GM12878 (cell line): ENCODE measurements around the gene ROCK1. TPM values are rescaled to one million over a fixed set of nuclear protein-coding genes. Genes with fewer than 3 reads are reported as not detected.

Experiments used
- ATAC-seq: fragments of 200-7000 bp; cut with Tn5 transposase; 3 replicates; pipeline ENCODE4 v1.9.1; 2020; ENCODE audit warnings: mild to moderate bottlenecking, moderate library complexity
- BruUV-seq: library from RNA; stranded (reverse); fragments of 400-500 nt; replicated peaks from 2 replicates; lab custom pipeline; 2021; lab: Mats Ljungman, UMichigan
- CTCF ChIA-PET: fragments of 300-600 bp; sonication (Branson Sonifier 250); formaldehyde crosslinking; extraction: SDS; loops from one replicate; lab custom pipeline; 2021; ENCODE audit warnings: inconsistent platforms; lab: Yijun Ruan, JAX
- POLR2A ChIA-PET: fragments of 350-600 bp; formaldehyde crosslinking; extraction: SDS; loops from one replicate; lab custom pipeline; 2021; ENCODE audit warnings: inconsistent platforms; lab: Charles Lee
- RAD21 ChIA-PET: fragments of 300-600 bp; sonication (Branson Sonifier 250); formaldehyde crosslinking; loops from one replicate; lab custom pipeline; 2023; ENCODE audit warnings: antibody characterized with exemption; ENCODE audit not compliant: unreplicated experiment; lab: Charles Lee
- SMC1A ChIA-PET: fragments of 300-600 bp; sonication (Branson Sonifier 250); formaldehyde crosslinking; loops from one replicate; lab custom pipeline; 2023; ENCODE audit not compliant: unreplicated experiment, uncharacterized antibody; lab: Charles Lee
- DNase-seq: peaks from one replicate; pipeline ENCODE4 v3.0.0-alpha.2; 2011; ENCODE audit warnings: low read depth, low spot score
- FAIRE-seq: peaks from 3 replicates; lab custom pipeline; 2011; peaks lifted over from hg19 to GRCh38; lab: Jason Lieb, UNC
- H2AFZ ChIP-seq: 2 replicates; pipeline ENCODE4 v1.6.0; 2011; ENCODE audit warnings: low read depth, low read length, control low read depth; ENCODE audit not compliant: control insufficient read depth
- H3K27ac ChIP-seq: 2 replicates; pipeline ENCODE4 v1.5.1; 2011; ENCODE audit warnings: control low read depth; ENCODE audit not compliant: control insufficient read depth, insufficient read depth
- H3K27me3 ChIP-seq, 2 experiments: replicated peaks in 1 of 2; 2 replicates each; pipeline versions ENCODE4 v1.6.0 to v1.6.1; 2011; ENCODE audit warnings: low read length in 1 of 2; ENCODE audit not compliant: control insufficient read depth in 2 of 2, insufficient read depth in 2 of 2
- H3K36me3 ChIP-seq, 2 experiments: 2 replicates each; pipeline ENCODE4 v1.5.1; 2011; ENCODE audit warnings: low read length in 1 of 2; ENCODE audit not compliant: control insufficient read depth in 2 of 2, insufficient read depth in 2 of 2
- H3K4me1 ChIP-seq: 2 replicates; pipeline ENCODE4 v1.6.1; 2011; ENCODE audit warnings: mild to moderate bottlenecking, low read length, moderate library complexity, mixed read lengths; ENCODE audit not compliant: control insufficient read depth, insufficient read depth
- H3K4me2 ChIP-seq: 2 replicates; pipeline ENCODE4 v1.6.0; 2011; ENCODE audit warnings: control low read depth; ENCODE audit not compliant: control insufficient read depth, insufficient read depth
- H3K4me3 ChIP-seq: fragments of 200-600 bp; sonication (generic); 2 replicates; pipeline ENCODE4 v1.5.1; 2016
- H3K79me2 ChIP-seq: 2 replicates; pipeline ENCODE4 v1.6.0; 2011; ENCODE audit warnings: low read length; ENCODE audit not compliant: control insufficient read depth, insufficient read depth
- H3K9ac ChIP-seq: 2 replicates; pipeline ENCODE4 v1.8.0; 2011; ENCODE audit warnings: low read length, control low read depth, mixed read lengths; ENCODE audit not compliant: control insufficient read depth, insufficient read depth
- H3K9me3 ChIP-seq: replicated peaks from 3 replicates; pipeline ENCODE4 v1.5.1; 2011; ENCODE audit warnings: mild to moderate bottlenecking, low read length; ENCODE audit not compliant: control insufficient read depth, insufficient read depth
- H4K20me1 ChIP-seq: 2 replicates; pipeline ENCODE4 v1.6.0; 2011; ENCODE audit not compliant: control insufficient read depth, insufficient read depth
- BMI1 ChIP-seq: fragments of 450-650 bp; IDR thresholded peaks from 2 replicates; pipeline ENCODE4 v1.6.1; 2016; ENCODE audit warnings: mild to moderate bottlenecking, moderate library complexity, borderline replicate concordance
- E2F4 ChIP-seq: IDR thresholded peaks from 2 replicates; pipeline ENCODE4 v1.6.1; 2012; ENCODE audit warnings: low read depth, low read length, improper control_type of control experiment
- ETV6 ChIP-seq, 2 experiments: fragments of 450-650 bp in 1 of 2; IDR thresholded peaks in 1 of 2; conservative IDR thresholded peaks in 1 of 2; 2 replicates each; pipeline ENCODE4 v1.6.1; 2014; ENCODE audit warnings: antibody characterized with exemption in 1 of 2, borderline replicate concordance in 1 of 2, low read depth in 1 of 2, mild to moderate bottlenecking in 1 of 2, moderate library complexity in 1 of 2
- FOXM1 ChIP-seq: IDR thresholded peaks from 2 replicates; pipeline ENCODE4 v1.6.1; 2012; ENCODE audit warnings: low read depth, mild to moderate bottlenecking, inconsistent platforms, low read length, moderate library complexity
- IKZF1 ChIP-seq: fragments of 450-650 bp; conservative IDR thresholded peaks from 2 replicates; pipeline ENCODE4 v1.6.1; 2017; ENCODE audit warnings: antibody characterized with exemption, mild to moderate bottlenecking
- IRF3 ChIP-seq: fragments of 450-650 bp; IDR thresholded peaks from 2 replicates; pipeline ENCODE4 v1.6.1; 2014; ENCODE audit warnings: mild to moderate bottlenecking
- MAX ChIP-seq: IDR thresholded peaks from 2 replicates; pipeline ENCODE4 v1.6.1; 2012; ENCODE audit warnings: low read depth, low read length, improper control_type of control experiment
- MEF2A ChIP-seq: IDR thresholded peaks from 2 replicates; pipeline ENCODE4 v1.6.1; 2011; ENCODE audit warnings: low read depth, mild to moderate bottlenecking, low read length, moderate library complexity; ENCODE audit not compliant: insufficient read depth
- MYC ChIP-seq: IDR thresholded peaks from 2 replicates; pipeline ENCODE4 v1.6.1; 2011; ENCODE audit warnings: mild to moderate bottlenecking, low read length, moderate library complexity, inconsistent platforms; ENCODE audit not compliant: insufficient read depth, insufficient replicate concordance, insufficient read length, severe bottlenecking
- NFXL1 ChIP-seq: fragments of 450-650 bp; IDR thresholded peaks from 2 replicates; pipeline ENCODE4 v1.6.1; 2017; ENCODE audit warnings: antibody characterized with exemption, mild to moderate bottlenecking, borderline replicate concordance
- NKRF ChIP-seq: fragments of 450-650 bp; conservative IDR thresholded peaks from 2 replicates; pipeline ENCODE4 v1.6.1; 2017; ENCODE audit warnings: mild to moderate bottlenecking, moderate library complexity
- NR2C2 ChIP-seq: IDR thresholded peaks from 2 replicates; pipeline ENCODE4 v1.6.1; 2011; ENCODE audit warnings: borderline replicate concordance, low read depth; ENCODE audit not compliant: control insufficient read depth, insufficient read length
- NR2F1 ChIP-seq: fragments of 450-650 bp; conservative IDR thresholded peaks from 2 replicates; pipeline ENCODE4 v1.6.1; 2017; ENCODE audit warnings: mild to moderate bottlenecking
- NRF1 ChIP-seq: conservative IDR thresholded peaks from 2 replicates; pipeline ENCODE4 v1.6.1; 2011; ENCODE audit warnings: mild to moderate bottlenecking, low read depth, low read length, improper control_type of control experiment
- POU2F2 ChIP-seq: IDR thresholded peaks from 3 replicates; pipeline ENCODE4 v1.6.1; 2011; ENCODE audit warnings: low read depth, mild to moderate bottlenecking, low read length, borderline replicate concordance
- RUNX3 ChIP-seq: IDR thresholded peaks from 2 replicates; pipeline ENCODE4 v1.6.1; 2012; ENCODE audit warnings: low read length, inconsistent platforms
- SIN3A ChIP-seq: IDR thresholded peaks from 2 replicates; pipeline ENCODE4 v1.6.1; 2012; ENCODE audit warnings: low read depth, low read length, improper control_type of control experiment
- SPI1 ChIP-seq: IDR thresholded peaks from 2 replicates; pipeline ENCODE4 v1.6.1; 2011; ENCODE audit warnings: low read depth, mild to moderate bottlenecking, low read length, moderate library complexity, borderline replicate concordance; ENCODE audit not compliant: insufficient read depth
- YY1 ChIP-seq: IDR thresholded peaks from 2 replicates; pipeline ENCODE4 v1.6.1; 2011; ENCODE audit warnings: low read depth, mild to moderate bottlenecking, low read length
- WGBS: methylation state at CpG from one replicate; pipeline ENCODE4 v1.1.6; 2016; ENCODE audit warnings: low lambda C conversion rate; ENCODE audit not compliant: insufficient replicate concordance, insufficient coverage; ENCODE audit errors: missing lambda C conversion rate; 5-methylcytosine and 5-hydroxymethylcytosine counted together
- in situ Hi-C: fragments of 300-500 bp; cut with MboI; formaldehyde crosslinking; loops from 9 replicates; pipeline ENCODE4 v1.14.3; 2018; ENCODE audit warnings: mixed read lengths
- intact Hi-C: fragments of 100-400 bp; cut with micrococcal nuclease; formaldehyde crosslinking; loops from one replicate; pipeline ENCODE4 v1.14.2; 2022; ENCODE audit not compliant: unreplicated experiment
- polyA plus RNA-seq, 11 experiments: library from polyadenylated mRNA; depleted of rRNA in 4 of 11; unstranded in 6 of 11; stranded (reverse) in 5 of 11; fragments of >200 nt; fragmentation: Nextera tagmentation in 4 of 11; fragmentation: Illumina TruSeq in 1 of 11; extraction: Ambion mirVana in 4 of 11; extraction: Trizol in 1 of 11; gene quantifications; 1 replicate in 1 of 11; 2 replicates in 10 of 11; pipeline versions ENCODE4 v1.2.1 to v1.2.3, GENCODE V29; 2011 to 2016; ENCODE audit warnings: inconsistent platforms in 2 of 11, missing spikeins in 2 of 11, low read depth in 1 of 11
- total RNA-seq, 4 experiments: library from RNA; depleted of rRNA in 3 of 4; stranded (reverse); fragments of >200 nt in 3 of 4; fragmentation: Illumina TruSeq in 1 of 4; extraction: Trizol in 1 of 4; gene quantifications; 2 replicates each; pipeline versions ENCODE4 v1.2.1 to v1.2.3, GENCODE V29; 2013 to 2021

ROCK1 gene
- total and polyA plus RNA-seq, 10 of the 15 experiments (the other 5 are each of a cell fraction or from before 2014, with no cell fraction given), result 14.8 to 46.6 (median 29.5) TPM

- H4K20me1 ChIP-seq, result no peaks in the 10 kb centered on the region
- peak overlapping the region; percentile 96 for H3K27ac ChIP-seq
- no TSS peak for BruUV-seq
- in situ Hi-C loops, result loop anchor here (25.0 kb wide), 3 partner anchors 576 to 1826 kb away; partner anchors contain the start of gene RBBP8
- ChIA-PET CTCF (interaction anchor here (1.2 kb wide), 1 partner anchor 140 kb away, joined by 3 read pairs; no protein-coding TSS in a partner anchor), POLR2A (interaction anchor here (0.9 to 1.0 kb wide), 2 partner anchors 11 to 12 kb away, joined by 3 read pairs; no protein-coding TSS in a partner anchor), RAD21 (interaction anchor here (0.7 to 1.6 kb wide), 2 partner anchors 63 to 145 kb away, joined by 3 to 4 read pairs; no protein-coding TSS in a partner anchor), SMC1A (no interaction called here)
- H3K4me2 ChIP-seq, result peak overlapping the region; percentile 36; the same call in 1 of the 2 replicates
- peak overlapping the region; percentile 77 for H2AFZ ChIP-seq
- peak overlapping the region; percentile 95 for H3K9ac ChIP-seq
- H3K79me2 ChIP-seq, result peaks cover 56% of the 10 kb centered on the region
- FAIRE-seq, result peak; percentile 31
- H3K27me3 ChIP-seq, result no peaks in the 10 kb centered on the region
- H3K4me3 ChIP-seq, result peak overlapping the region; percentile 84
- no peak for DNase-seq
- peak; percentile 42 for ATAC-seq
- WGBS, result under 1% methylated on average over 42 of the region's 47 CpGs
- H3K9me3 ChIP-seq, result no peaks in the 10 kb centered on the region
- H3K36me3 ChIP-seq, result no peaks in the 10 kb centered on the region
- intact Hi-C loops, result loop anchor here (5.0 to 10.0 kb wide), 3 partner anchors 44 to 109 kb away; no protein-coding TSS in a partner anchor
- no peaks in the 10 kb centered on the region for H3K4me1 ChIP-seq
- TF ChIP-seq NFXL1, result no peak
- TF ChIP-seq NRF1, result no peak
- TF ChIP-seq POU2F2, result peak; percentile 5; the same call in 1 of the 3 replicates
- TF ChIP-seq E2F4, result no peak
- TF ChIP-seq NR2C2, result no peak
- TF ChIP-seq RUNX3, result no peak
- TF ChIP-seq NR2F1, result peak; percentile 77
- TF ChIP-seq FOXM1, result no peak
- TF ChIP-seq NKRF, result no peak
- no peak for TF ChIP-seq SPI1
- TF ChIP-seq YY1, result 0 out of 2 replicates have a peak, but pooled peaks have one; percentile 6
- TF ChIP-seq MYC, result no peak
- TF ChIP-seq ETV6 (conservative IDR thresholded peaks at IDR 0.05 in 1 of 2, IDR thresholded peaks at IDR 0.05 in 1 of 2; ENCODE audit: borderline replicate concordance in 1 of 2, low read depth in 1 of 2), result no peak
- TF ChIP-seq IRF3, result no peak
- no peak; the same call in 1 of the 2 replicates for TF ChIP-seq SIN3A
- TF ChIP-seq MEF2A, result no peak
- TF ChIP-seq MAX, result 0 out of 2 replicates have a peak, but pooled peaks have one; percentile 24
- TF ChIP-seq BMI1, result no peak
- TF ChIP-seq IKZF1, result no peak; the same call in 1 of the 2 replicates
Measured at GRCh38 chr18:21110713-21111345, 784 bp downstream of the ROCK1 start.
